Omental fat pad (tissue), 4 donors: ENCODE measurements around the gene MEIS1. TPM values are rescaled to one million over a fixed set of nuclear protein-coding genes. Genes with fewer than 3 reads are reported as not detected.

Source experiments
- ATAC-seq: fragments of 150-250 bp; one replicate; pipeline ENCODE4 v1.9.1; 2016; ENCODE audit warnings: mild to moderate bottlenecking, moderate library complexity; ENCODE audit not compliant: low FRiP score
- DNase-seq: peaks from one replicate; pipeline ENCODE4 v3.0.0-alpha.2; 2019; ENCODE audit warnings: low spot score
- CTCF ChIP-seq, 3 donors: fragments of 450-650 bp; IDR thresholded peaks; one replicate each; pipeline ENCODE4 v1.5.1; 2016 to 2017; ENCODE audit warnings: antibody characterized with exemption in 3 of 3, mild to moderate bottlenecking in 3 of 3, moderate library complexity in 2 of 3
- total RNA-seq, 4 donors: library from RNA; depleted of rRNA; stranded (reverse); fragments of >200 nt; gene quantifications; one replicate each; pipeline ENCODE4 v1.1.0, GENCODE V29; 2016

The MEIS1 gene
- total RNA-seq, 4 donors from 2014 or later = 19.8 to 67.3 (median 46.3) TPM

GRCh38 chr2:66431846-66432587, 2.9 kb upstream of the MEIS1 start:
- ATAC-seq = no peak
- TF ChIP-seq CTCF (IDR thresholded peaks at IDR 0.05) = no peak
- DNase-seq = no peak

GRCh38 chr2:66432801-66433694, 1.9 kb upstream of the MEIS1 start:
- no peak for TF ChIP-seq CTCF (IDR thresholded peaks at IDR 0.05)
- DNase-seq = peak; percentile 71
- ATAC-seq = peak; percentile 73

- no peak for TF ChIP-seq CTCF (IDR thresholded peaks at IDR 0.05)
- no peak for DNase-seq
- ATAC-seq = no peak
Observed at GRCh38 chr2:66433695-66433944, 1.3 kb upstream of the MEIS1 start.

- TF ChIP-seq CTCF (IDR thresholded peaks at IDR 0.05) = no peak
- peak; percentile 11 for ATAC-seq
- no peak for DNase-seq
Observed at GRCh38 chr2:66433945-66434678, 813 bp upstream of the MEIS1 start.

- DNase-seq (no peak), ATAC-seq (no peak)
- TF ChIP-seq CTCF (IDR thresholded peaks at IDR 0.05) = no peak
Observed at GRCh38 chr2:66435549-66435875, 587 bp downstream of the MEIS1 start.

GRCh38 chr2:66435963-66436362, 1.0 kb downstream of the MEIS1 start:
- ATAC-seq (no peak), DNase-seq (no peak)
- no peak for TF ChIP-seq CTCF (IDR thresholded peaks at IDR 0.05)
